DND-41 (cell line): ENCODE data around the gene IKZF2.

Source experiments
- ATAC-seq: fragments of 200-7000 bp; cut with Tn5 transposase; 3 replicates; pipeline ENCODE4 v1.9.1; 2021; ENCODE audit warnings: low read depth; ENCODE audit not compliant: insufficient read depth
- DNase-seq: peaks from one replicate; pipeline ENCODE4 v3.0.0-alpha.2; 2020
- H2AFZ ChIP-seq: 2 replicates; pipeline ENCODE4 v1.6.0; 2012; ENCODE audit warnings: low read depth, low read length
- H3K27ac ChIP-seq: 2 replicates; pipeline ENCODE4 v1.5.1; 2012; ENCODE audit warnings: low read length, inconsistent platforms
- H3K27me3 ChIP-seq: fragments of 200-600 bp; sonication (generic); 2 replicates; pipeline ENCODE4 v1.6.0; 2012; ENCODE audit warnings: low read length, mild to moderate bottlenecking, inconsistent platforms; ENCODE audit not compliant: insufficient read depth, poor library complexity
- H3K36me3 ChIP-seq: 2 replicates; pipeline ENCODE4 v1.5.1; 2012; ENCODE audit warnings: low read length, inconsistent platforms; ENCODE audit not compliant: insufficient read depth
- H3K4me1 ChIP-seq: 2 replicates; pipeline ENCODE4 v1.5.1; 2012; ENCODE audit warnings: mild to moderate bottlenecking, low read length; ENCODE audit not compliant: insufficient read depth
- H3K4me2 ChIP-seq: 2 replicates; pipeline ENCODE4 v1.6.0; 2012; ENCODE audit warnings: mild to moderate bottlenecking, moderate library complexity, low read length, inconsistent platforms; ENCODE audit not compliant: insufficient read depth
- H3K4me3 ChIP-seq, 2 experiments: fragments of 200-600 bp in 1 of 2; shearing (Covaris generic) in 1 of 2; 2 replicates each; pipeline ENCODE4 v1.5.1; 2012 to 2016; ENCODE audit warnings: inconsistent platforms in 2 of 2, low read length in 2 of 2, mild to moderate bottlenecking in 2 of 2, low read depth in 1 of 2, moderate library complexity in 1 of 2
- H3K79me2 ChIP-seq: 2 replicates; pipeline ENCODE4 v1.6.0; 2012; ENCODE audit warnings: low read length, inconsistent platforms; ENCODE audit not compliant: insufficient read depth
- H3K9ac ChIP-seq: 2 replicates; pipeline ENCODE4 v1.6.0; 2012; ENCODE audit warnings: low read depth, mild to moderate bottlenecking, inconsistent platforms, low read length, moderate library complexity
- H3K9me3 ChIP-seq: 2 replicates; pipeline ENCODE4 v1.5.1; 2012; ENCODE audit warnings: low read length, moderate library complexity, mild to moderate bottlenecking, inconsistent platforms; ENCODE audit not compliant: insufficient read depth, severe bottlenecking
- H4K20me1 ChIP-seq: 2 replicates; pipeline ENCODE4 v1.6.0; 2012; ENCODE audit warnings: low read length; ENCODE audit not compliant: insufficient read depth
- CTCF ChIP-seq: IDR thresholded peaks from 2 replicates; pipeline ENCODE4 v1.5.1; 2012; ENCODE audit warnings: borderline replicate concordance, low read length, moderate library complexity, mild to moderate bottlenecking; ENCODE audit not compliant: poor library complexity, severe bottlenecking; ENCODE audit errors: extremely low read depth
- EZH2 ChIP-seq: IDR thresholded peaks from 3 replicates; pipeline ENCODE4 v1.6.1; 2012; ENCODE audit warnings: borderline replicate concordance, low read depth, mild to moderate bottlenecking, moderate library complexity, low read length, inconsistent platforms; ENCODE audit not compliant: severe bottlenecking

The IKZF2 gene

GRCh38 chr2:212994976-212995375 is 156.4 kb downstream of the IKZF2 start:
- ATAC-seq, result no peak
- DNase-seq, result no peak
- no peaks in the 10 kb centered on the region for H3K79me2 ChIP-seq
- H2AFZ ChIP-seq, result no peak overlapping the region
- H3K9ac ChIP-seq, result no peak overlapping the region
- H3K27me3 ChIP-seq, result no peaks in the 10 kb centered on the region
- peaks cover 24% of the 10 kb centered on the region for H3K36me3 ChIP-seq
- no peaks in the 10 kb centered on the region for H4K20me1 ChIP-seq
- no peaks in the 10 kb centered on the region for H3K4me1 ChIP-seq
- H3K4me3 ChIP-seq, result no peak overlapping the region
- no peak overlapping the region for H3K4me2 ChIP-seq
- no peaks in the 10 kb centered on the region for H3K9me3 ChIP-seq
- H3K27ac ChIP-seq, result no peak overlapping the region
- TF ChIP-seq CTCF, result no peak
- no peak for TF ChIP-seq EZH2

GRCh38 chr2:212991120-212991519 is 160.3 kb downstream of the IKZF2 start:
- no peak overlapping the region for H3K4me3 ChIP-seq
- no peak overlapping the region for H3K9ac ChIP-seq
- H4K20me1 ChIP-seq, result no peaks in the 10 kb centered on the region
- H3K27me3 ChIP-seq, result no peaks in the 10 kb centered on the region
- no peak overlapping the region for H2AFZ ChIP-seq
- TF ChIP-seq CTCF, result no peak
- no peak for TF ChIP-seq EZH2
- H3K4me1 ChIP-seq, result no peaks in the 10 kb centered on the region
- H3K36me3 ChIP-seq, result peaks cover 39% of the 10 kb centered on the region
- no peak for ATAC-seq
- DNase-seq, result no peak
- no peaks in the 10 kb centered on the region for H3K79me2 ChIP-seq
- no peak overlapping the region for H3K4me2 ChIP-seq
- no peaks in the 10 kb centered on the region for H3K9me3 ChIP-seq
- H3K27ac ChIP-seq, result no peak overlapping the region

GRCh38 chr2:212990697-212991096 is 160.7 kb downstream of the IKZF2 start:
- Histone ChIP-seq H3K27ac (no peak overlapping the region), H3K9me3 (no peaks in the 10 kb centered on the region), H3K4me3 (no peak overlapping the region), H4K20me1 (no peaks in the 10 kb centered on the region), H3K36me3 (peaks cover 39% of the 10 kb centered on the region), H3K79me2 (no peaks in the 10 kb centered on the region), H2AFZ (no peak overlapping the region), H3K27me3 (no peaks in the 10 kb centered on the region), H3K4me1 (no peaks in the 10 kb centered on the region), H3K4me2 (no peak overlapping the region), H3K9ac (no peak overlapping the region)
- no peak for DNase-seq
- ATAC-seq, result peak; percentile 42; the same call in 1 of the 3 replicates
- no peak for TF ChIP-seq EZH2
- no peak for TF ChIP-seq CTCF

- Histone ChIP-seq H3K9ac (no peak overlapping the region), H4K20me1 (no peaks in the 10 kb centered on the region), H3K4me1 (no peaks in the 10 kb centered on the region), H2AFZ (no peak overlapping the region), H3K9me3 (no peaks in the 10 kb centered on the region), H3K4me2 (no peak overlapping the region), H3K36me3 (peaks cover 23% of the 10 kb centered on the region), H3K27me3 (no peaks in the 10 kb centered on the region), H3K4me3 (no peak overlapping the region), H3K79me2 (no peaks in the 10 kb centered on the region), H3K27ac (no peak overlapping the region)
- no peak for DNase-seq
- ATAC-seq, result no peak
- no peak for TF ChIP-seq CTCF
- TF ChIP-seq EZH2, result no peak
Measured at GRCh38 chr2:212987492-212987891, 163.9 kb downstream of the IKZF2 start.
